Activated CD8-positive, alpha-beta memory T cell treated with anti-CD3 and anti-CD28 coated beads, Interleukin-2, amount 50 U/mL, for 48 hours (primary cell): ENCODE data around the gene DRG1.
A peak's percentile ranks its signal among the peaks of the same experiment; 100 is the strongest.
"Not testable (repeated sequence)": the region's sequence is repeated elsewhere in the genome, so short reads cannot be mapped to it uniquely, and the experiment has no call there.

Experiments
- DNase-seq: peaks from one replicate; pipeline ENCODE4 v3.0.0-alpha.2; 2020

DRG1 gene

GRCh38 chr22:31443516-31443915 is 44.1 kb downstream of the DRG1 start:
- DNase-seq: no peak

GRCh38 chr22:31445642-31446041 is 46.2 kb downstream of the DRG1 start:
- no peak for DNase-seq

GRCh38 chr22:31446208-31446607 is 46.8 kb downstream of the DRG1 start:
- no peak for DNase-seq

- DNase-seq: no peak
Measured at GRCh38 chr22:31446767-31447166, 47.4 kb downstream of the DRG1 start.

- DNase-seq: peak; percentile 39
Measured at GRCh38 chr22:31447337-31447736, 47.9 kb downstream of the DRG1 start.

GRCh38 chr22:31448382-31448781 is 49.0 kb downstream of the DRG1 start:
- DNase-seq: no peak

GRCh38 chr22:31449506-31449905 is 50.1 kb downstream of the DRG1 start:
- no peak for DNase-seq

- no peak for DNase-seq
Measured at GRCh38 chr22:31451709-31452571, 52.5 kb downstream of the DRG1 start.

- no peak for DNase-seq
Measured at GRCh38 chr22:31461699-31462098, 62.3 kb downstream of the DRG1 start.

GRCh38 chr22:31465307-31465706 is 65.9 kb downstream of the DRG1 start:
- DNase-seq: no peak

- DNase-seq: no peak
Measured at GRCh38 chr22:31474743-31475142, 75.3 kb downstream of the DRG1 start.

GRCh38 chr22:31475800-31476199 is 76.4 kb downstream of the DRG1 start:
- no peak for DNase-seq

GRCh38 chr22:31477329-31477728 is 77.9 kb downstream of the DRG1 start:
- DNase-seq: no peak

GRCh38 chr22:31481129-31481528 is 81.7 kb downstream of the DRG1 start:
- DNase-seq: no peak

- not testable (repeated sequence) for DNase-seq
Measured at GRCh38 chr22:31482470-31482869, 83.1 kb downstream of the DRG1 start.
